ENCODE results near the gene LMNB1. TPM values are rescaled to one million over a fixed set of nuclear protein-coding genes. Genes with fewer than 3 reads are reported as not detected.

LMNB1 gene
- total RNA-seq, 1 experiment from 2014 or later, result 119 TPM

- Histone ChIP-seq H4K20me1 (ENCODE audit: low read length) (no peaks in the 10 kb centered on the region), H3K9me2 (replicated peaks; ENCODE audit: low read length) (no peaks in the 10 kb centered on the region), H3K4me2 (ENCODE audit: low read length) (no peak overlapping the region), H3K79me2 (ENCODE audit: low read length) (no peaks in the 10 kb centered on the region), H3K4me3 (ENCODE audit: low read length) (no peak overlapping the region), H3K27ac (ENCODE audit: low read length) (no peak overlapping the region), H3K27me3 (ENCODE audit: low read length) (no peaks in the 10 kb centered on the region), H2AFZ (ENCODE audit: low read length) (no peak overlapping the region), H3K9me3 (ENCODE audit: low read length) (no peaks in the 10 kb centered on the region), H3K4me1 (ENCODE audit: insufficient read depth, low read length) (no peaks in the 10 kb centered on the region), H3F3A (ENCODE audit: low read length, unreplicated experiment) (no peaks in the 10 kb centered on the region), H3K36me3 (ENCODE audit: low read depth, low read length) (no peaks in the 10 kb centered on the region), H3K9ac (ENCODE audit: low read length) (no peak overlapping the region)
- POLR2A ChIA-PET (ENCODE audit: unreplicated experiment), result no interaction called here
- CTCF ChIA-PET, result no interaction called here
- ATAC-seq, result no peak
- no peak for TF ChIP-seq EZH2phosphoT487 (IDR thresholded peaks at IDR 0.05; ENCODE audit: borderline replicate concordance, low read length)
- no peak for TF ChIP-seq EZH2 (IDR thresholded peaks at IDR 0.05; ENCODE audit: low read length, unreplicated experiment)
- no peak for TF ChIP-seq CTCF (conservative IDR thresholded peaks at IDR 0.05; ENCODE audit: low read depth, low read length)
- no TSS peak for BruUV-seq (replicated peaks)
- intact Hi-C loops (cut with micrococcal nuclease), result loop anchor here (5.0 kb wide), 1 partner anchor 179 kb away; no protein-coding TSS in a partner anchor
- no peak for DNase-seq
Observed at GRCh38 chr5:126847826-126848251, 70.9 kb downstream of the LMNB1 start.

GRCh38 chr5:126848253-126848652 lies 71.3 kb downstream of the LMNB1 start:
- DNase-seq (no peak), ATAC-seq (no peak)
- H3K9me3 ChIP-seq (ENCODE audit: low read length), result no peaks in the 10 kb centered on the region
- no peaks in the 10 kb centered on the region for H3K27me3 ChIP-seq (ENCODE audit: low read length)
- no TSS peak for BruUV-seq (replicated peaks)
- no peak overlapping the region for H3K27ac ChIP-seq (ENCODE audit: low read length)
- H3K4me2 ChIP-seq (ENCODE audit: low read length), result no peak overlapping the region
- no peaks in the 10 kb centered on the region for H3F3A ChIP-seq (ENCODE audit: low read length, unreplicated experiment)
- H3K79me2 ChIP-seq (ENCODE audit: low read length), result no peaks in the 10 kb centered on the region
- no peaks in the 10 kb centered on the region for H3K9me2 ChIP-seq (replicated peaks; ENCODE audit: low read length)
- no peak overlapping the region for H3K4me3 ChIP-seq (ENCODE audit: low read length)
- intact Hi-C loops (cut with micrococcal nuclease), result loop anchor here (5.0 kb wide), 1 partner anchor 179 kb away; no protein-coding TSS in a partner anchor
- no peaks in the 10 kb centered on the region for H3K4me1 ChIP-seq (ENCODE audit: insufficient read depth, low read length)
- H4K20me1 ChIP-seq (ENCODE audit: low read length), result no peaks in the 10 kb centered on the region
- no peaks in the 10 kb centered on the region for H3K36me3 ChIP-seq (ENCODE audit: low read depth, low read length)
- no peak overlapping the region for H3K9ac ChIP-seq (ENCODE audit: low read length)
- TF ChIP-seq EZH2phosphoT487 (IDR thresholded peaks at IDR 0.05; ENCODE audit: borderline replicate concordance, low read length) (no peak), CTCF (conservative IDR thresholded peaks at IDR 0.05; ENCODE audit: low read depth, low read length) (no peak), EZH2 (IDR thresholded peaks at IDR 0.05; ENCODE audit: low read length, unreplicated experiment) (no peak)
- H2AFZ ChIP-seq (ENCODE audit: low read length), result no peak overlapping the region
- ChIA-PET POLR2A (ENCODE audit: unreplicated experiment) (no interaction called here), CTCF (no interaction called here)

GRCh38 chr5:126849101-126849678 lies 72.3 kb downstream of the LMNB1 start:
- DNase-seq (no peak), ATAC-seq (no peak)
- Histone ChIP-seq H3K27me3 (ENCODE audit: low read length) (no peaks in the 10 kb centered on the region), H3K9me2 (replicated peaks; ENCODE audit: low read length) (no peaks in the 10 kb centered on the region), H3K36me3 (ENCODE audit: low read depth, low read length) (no peaks in the 10 kb centered on the region), H3K4me3 (ENCODE audit: low read length) (no peak overlapping the region), H3K4me1 (ENCODE audit: insufficient read depth, low read length) (no peaks in the 10 kb centered on the region), H3K27ac (ENCODE audit: low read length) (no peak overlapping the region), H3K9ac (ENCODE audit: low read length) (no peak overlapping the region), H3K79me2 (ENCODE audit: low read length) (no peaks in the 10 kb centered on the region), H2AFZ (ENCODE audit: low read length) (no peak overlapping the region), H3K9me3 (ENCODE audit: low read length) (no peaks in the 10 kb centered on the region), H3K4me2 (ENCODE audit: low read length) (no peak overlapping the region), H3F3A (ENCODE audit: low read length, unreplicated experiment) (no peaks in the 10 kb centered on the region), H4K20me1 (ENCODE audit: low read length) (no peaks in the 10 kb centered on the region)
- CTCF ChIA-PET, result no interaction called here
- POLR2A ChIA-PET (ENCODE audit: unreplicated experiment), result interaction anchor here (0.6 kb wide), 1 partner anchor 201 kb away, joined by 3 read pairs; no protein-coding TSS in a partner anchor
- intact Hi-C loops (cut with micrococcal nuclease), result loop anchor here (5.0 kb wide), 1 partner anchor 178 kb away; no protein-coding TSS in a partner anchor
- no peak for TF ChIP-seq EZH2phosphoT487 (IDR thresholded peaks at IDR 0.05; ENCODE audit: borderline replicate concordance, low read length)
- no peak for TF ChIP-seq EZH2 (IDR thresholded peaks at IDR 0.05; ENCODE audit: low read length, unreplicated experiment)
- no peak for TF ChIP-seq CTCF (conservative IDR thresholded peaks at IDR 0.05; ENCODE audit: low read depth, low read length)
- BruUV-seq (replicated peaks), result no TSS peak
